Putamen (tissue), 1 donor: ENCODE data around the gene ALG11.
A peak's percentile ranks its signal among the peaks of the same experiment; 100 is the strongest.
"Not testable (repeated sequence)": the region's sequence is repeated elsewhere in the genome, so short reads cannot be mapped to it uniquely, and the experiment has no call there.

Experiments
- DNase-seq: peaks from one replicate; pipeline ENCODE4 v3.0.0-alpha.2; 2016; ENCODE audit warnings: low spot score

The ALG11 gene, protein sequence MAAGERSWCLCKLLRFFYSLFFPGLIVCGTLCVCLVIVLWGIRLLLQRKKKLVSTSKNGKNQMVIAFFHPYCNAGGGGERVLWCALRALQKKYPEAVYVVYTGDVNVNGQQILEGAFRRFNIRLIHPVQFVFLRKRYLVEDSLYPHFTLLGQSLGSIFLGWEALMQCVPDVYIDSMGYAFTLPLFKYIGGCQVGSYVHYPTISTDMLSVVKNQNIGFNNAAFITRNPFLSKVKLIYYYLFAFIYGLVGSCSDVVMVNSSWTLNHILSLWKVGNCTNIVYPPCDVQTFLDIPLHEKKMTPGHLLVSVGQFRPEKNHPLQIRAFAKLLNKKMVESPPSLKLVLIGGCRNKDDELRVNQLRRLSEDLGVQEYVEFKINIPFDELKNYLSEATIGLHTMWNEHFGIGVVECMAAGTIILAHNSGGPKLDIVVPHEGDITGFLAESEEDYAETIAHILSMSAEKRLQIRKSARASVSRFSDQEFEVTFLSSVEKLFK

DNA sequence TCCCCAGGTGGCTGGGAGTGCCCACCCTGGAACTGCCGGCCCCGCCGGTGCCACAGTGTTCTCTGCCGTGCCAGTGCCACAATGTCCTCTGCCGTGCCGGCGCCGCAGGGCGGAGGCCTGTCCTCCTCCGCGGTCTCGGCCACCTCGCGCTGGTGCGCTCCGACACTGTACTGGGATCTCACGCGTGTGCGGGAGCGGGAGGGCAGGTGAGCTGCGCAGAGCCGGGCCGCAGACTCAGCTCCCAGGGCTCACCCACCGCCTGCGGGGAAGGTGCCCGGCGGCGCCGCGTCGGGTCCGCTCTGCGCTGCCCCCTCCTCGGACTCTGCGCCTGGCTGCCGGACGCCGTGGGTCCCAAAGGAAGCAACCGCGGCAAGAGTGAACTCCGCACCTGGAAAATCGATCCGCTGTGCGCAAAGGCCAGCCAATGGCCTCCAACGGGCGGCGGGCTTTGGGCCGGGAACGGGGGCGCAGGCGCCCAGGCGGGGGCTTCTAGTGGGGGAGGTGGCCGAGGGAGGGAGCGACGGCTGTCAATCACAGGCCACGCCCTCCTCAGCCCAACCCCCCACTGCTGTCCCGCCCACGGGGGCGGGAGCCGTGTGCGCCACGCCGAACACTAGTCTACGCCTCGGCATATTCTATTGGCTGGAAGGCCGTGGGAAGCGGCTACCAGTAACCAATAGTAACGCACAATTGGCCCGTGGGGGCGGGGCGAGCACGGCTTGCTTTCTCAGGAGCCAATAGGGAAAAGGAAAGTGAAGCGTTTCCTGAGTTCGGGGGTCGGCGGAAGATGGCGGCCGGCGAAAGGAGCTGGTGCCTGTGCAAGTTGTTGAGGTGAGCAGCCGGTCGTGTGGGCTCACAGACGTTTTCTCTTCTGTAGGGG lies at the start of gene ALG11:
Gene ALG11, plus strand, starts transcription at position 767 of the 880 bp plus-strand sequence. Its CDS starts 21 bp downstream, at position 788.
- DNase-seq = peak; percentile 98

DNA sequence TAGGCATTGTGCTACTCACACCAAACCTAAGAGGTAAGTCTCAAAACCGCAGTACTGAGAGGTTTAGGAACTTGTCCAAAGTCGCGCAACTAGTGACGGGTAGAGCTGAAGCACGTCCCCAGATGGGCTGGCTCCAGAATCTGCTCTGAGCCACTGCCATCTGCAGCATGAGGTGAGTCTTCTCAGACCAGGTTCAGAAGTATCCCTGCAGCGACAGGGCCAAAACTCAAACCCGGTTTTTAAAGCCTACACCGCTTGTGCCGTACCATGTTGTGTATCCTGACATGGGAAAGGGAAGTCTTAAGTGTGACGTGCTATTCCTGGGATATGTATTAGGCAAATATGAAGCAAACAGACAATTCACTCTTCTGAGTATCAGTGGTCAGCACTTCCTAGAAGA lies 46.0 kb upstream of the ALG11 start:
- DNase-seq = no peak

DNA sequence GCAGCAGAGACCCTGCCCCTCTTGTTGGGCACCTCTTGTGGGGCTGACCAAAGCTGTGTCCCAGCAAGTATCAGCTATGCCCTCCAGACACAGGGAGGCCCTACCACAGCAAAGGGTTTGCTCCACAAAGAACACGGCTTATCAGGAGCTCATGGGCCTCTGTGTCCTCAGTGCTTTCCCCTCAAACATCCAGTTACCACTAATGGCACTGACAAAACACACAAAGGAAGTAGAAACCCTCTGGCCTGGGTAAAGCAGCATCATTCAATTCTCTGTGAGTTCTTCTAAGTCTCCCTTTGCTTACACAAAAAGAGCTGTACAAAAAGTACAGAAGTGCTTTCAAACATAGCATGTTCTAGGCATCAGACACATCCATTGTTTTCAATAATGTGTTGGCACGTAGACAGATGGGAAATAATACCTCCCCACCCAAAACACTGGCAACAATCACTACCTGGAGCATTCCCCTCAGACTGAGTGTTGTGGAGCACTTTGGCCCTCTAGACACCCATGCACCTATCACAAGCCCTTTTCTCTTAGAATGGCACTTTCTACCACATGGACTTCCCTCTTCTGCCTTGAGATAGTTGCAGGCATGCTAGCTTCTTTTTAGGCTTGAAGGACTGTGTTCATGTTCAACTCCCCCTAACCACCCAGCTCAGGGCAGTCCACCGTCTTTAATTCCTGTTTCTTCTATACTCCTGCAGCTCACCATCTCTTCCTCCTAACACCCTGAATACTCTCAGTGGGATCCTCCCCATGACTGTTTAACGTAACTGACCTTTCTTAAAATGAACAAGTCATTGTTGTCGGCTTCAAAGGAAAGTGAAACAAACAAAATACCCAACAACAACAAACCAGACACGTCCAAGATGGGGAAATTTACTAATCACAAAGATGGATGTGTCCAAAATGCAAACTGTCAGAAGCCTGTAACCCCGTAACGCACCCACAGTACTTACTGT lies 44.4 kb upstream of the ALG11 start:
- no peak for DNase-seq

DNA sequence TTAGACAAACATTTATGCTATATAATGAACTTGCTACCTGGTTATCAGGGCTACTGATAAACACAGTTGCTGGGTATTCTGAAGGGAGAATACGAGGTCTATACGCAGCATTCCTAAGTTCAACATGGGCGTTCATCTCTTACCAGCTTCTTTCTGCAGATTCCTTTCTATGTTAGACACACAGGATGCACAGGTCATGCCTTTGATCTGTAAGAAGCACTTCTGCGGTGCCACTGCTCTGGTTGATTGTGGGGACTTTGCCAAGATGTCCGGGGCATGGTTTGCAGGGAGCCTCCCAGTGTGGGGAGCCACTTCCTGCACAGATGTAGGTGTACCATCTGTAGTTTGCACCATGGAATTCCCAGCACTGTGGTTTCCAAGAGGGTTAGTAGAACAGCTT lies 41.8 kb upstream of the ALG11 start:
- no peak for DNase-seq

DNA sequence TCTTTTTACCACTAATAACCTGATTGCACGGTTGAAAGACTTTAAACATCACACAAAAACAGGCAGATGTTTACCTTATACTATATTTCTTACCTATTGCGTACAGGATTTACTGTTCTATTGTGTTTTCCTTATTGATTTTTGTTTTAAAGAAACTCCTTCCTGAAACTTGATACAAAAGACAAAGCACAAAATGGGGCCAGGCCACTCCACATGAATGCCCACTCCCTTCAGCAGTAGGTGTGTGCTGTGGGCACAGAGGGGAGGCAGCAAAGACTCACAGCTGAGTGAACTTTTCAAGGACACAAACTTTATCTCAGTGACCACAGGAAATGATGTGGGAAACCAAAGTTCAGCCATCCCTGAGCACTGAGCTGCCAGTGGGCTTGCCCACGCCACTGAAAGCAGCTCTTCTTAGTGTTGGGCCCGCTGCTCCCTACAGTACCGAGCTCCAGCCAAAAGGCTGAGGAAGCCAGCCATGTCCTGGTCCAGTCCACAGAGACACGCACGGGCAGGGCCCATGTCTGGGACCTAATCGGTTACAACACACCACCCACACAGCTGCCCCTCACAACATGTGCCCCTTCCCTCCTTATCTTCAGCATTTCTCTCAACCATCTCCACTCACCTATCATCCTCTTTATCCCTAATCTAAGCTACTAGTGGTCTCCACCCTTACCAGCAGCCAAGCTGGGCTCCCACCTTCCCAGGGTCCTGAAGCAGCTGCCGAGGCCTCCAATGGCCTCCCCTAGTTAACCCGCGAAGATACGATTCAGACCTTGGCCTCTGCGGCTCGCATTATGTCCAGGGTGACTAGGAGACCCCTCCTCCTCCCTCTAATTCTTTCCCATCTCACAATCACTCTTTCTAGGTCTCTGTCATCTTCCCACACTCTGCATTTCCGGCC lies 40.4 kb upstream of the ALG11 start:
- DNase-seq = no peak

DNA sequence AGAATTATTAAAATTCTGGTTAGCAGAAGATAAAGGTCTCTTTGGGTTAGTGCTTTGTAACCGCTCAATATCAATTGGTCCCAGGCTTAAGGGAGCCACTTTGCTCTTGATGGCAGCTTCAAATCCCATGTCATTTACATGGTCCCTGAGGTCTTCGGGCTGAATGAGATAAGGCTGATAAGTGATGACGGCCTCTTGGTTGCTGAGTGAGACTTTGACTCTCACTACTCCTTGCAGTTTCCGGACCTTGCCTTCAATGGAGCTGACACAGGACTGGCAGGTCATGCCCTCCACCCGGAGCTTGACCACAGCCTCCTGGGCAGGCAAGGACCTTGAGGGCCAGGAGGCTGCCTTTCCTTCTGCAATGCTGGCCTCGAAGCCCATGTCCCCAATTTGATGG lies 37.7 kb upstream of the ALG11 start:
- no peak for DNase-seq

DNA sequence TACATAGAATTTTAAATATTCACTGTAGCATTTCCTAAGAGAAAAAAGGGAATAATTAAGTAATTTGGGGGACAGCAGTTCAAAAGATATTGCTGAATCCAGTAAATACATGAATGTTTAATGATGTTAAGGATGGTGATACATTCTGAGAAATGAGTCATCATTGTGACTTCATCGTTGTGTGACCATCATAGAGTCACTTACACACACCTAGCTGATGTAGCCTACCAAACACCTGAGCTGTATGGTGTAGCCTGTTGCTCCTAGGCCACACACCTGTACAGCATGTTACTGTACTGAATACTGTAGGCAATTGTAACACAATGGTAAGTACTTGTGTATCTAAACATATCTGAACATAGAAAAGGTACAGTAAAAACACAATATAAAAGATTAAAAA lies 35.8 kb upstream of the ALG11 start:
- DNase-seq = no peak

DNA sequence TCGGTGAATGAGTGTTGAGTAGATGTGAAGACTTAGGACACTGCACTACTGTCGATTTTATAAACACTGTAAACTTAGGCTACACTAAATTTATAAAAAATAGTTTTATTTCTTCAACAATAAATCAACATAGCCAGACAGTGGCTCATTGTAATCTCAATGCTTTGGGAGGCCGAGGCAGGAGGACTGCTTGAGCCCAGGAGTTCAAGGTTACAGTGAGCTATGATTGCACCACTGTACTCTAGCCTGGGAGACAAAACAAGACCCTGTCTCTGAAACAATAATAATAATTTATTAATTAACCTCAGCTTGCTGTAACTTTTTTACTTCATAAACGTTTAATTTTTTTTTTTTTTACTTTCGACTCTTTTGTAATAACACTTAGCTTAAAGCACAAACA lies 35.3 kb upstream of the ALG11 start:
- DNase-seq = no peak

DNA sequence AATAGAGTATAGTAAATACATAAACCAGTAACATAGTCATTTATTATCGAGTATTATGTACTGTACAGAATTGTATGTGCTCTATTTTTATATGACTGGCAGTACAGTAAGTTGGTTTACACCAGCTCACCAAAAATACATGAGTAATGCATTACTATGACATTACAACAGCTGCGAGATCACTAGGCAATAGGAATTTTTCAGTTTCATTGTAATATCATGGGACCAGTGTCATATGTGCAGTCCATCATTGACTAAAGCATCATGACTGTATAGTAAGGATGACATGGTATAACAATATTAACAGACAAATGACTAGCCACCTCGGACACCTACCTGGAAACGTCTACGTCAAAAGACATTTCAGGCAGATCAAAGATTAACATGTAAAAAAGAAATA lies 34.6 kb upstream of the ALG11 start:
- DNase-seq = no peak

DNA sequence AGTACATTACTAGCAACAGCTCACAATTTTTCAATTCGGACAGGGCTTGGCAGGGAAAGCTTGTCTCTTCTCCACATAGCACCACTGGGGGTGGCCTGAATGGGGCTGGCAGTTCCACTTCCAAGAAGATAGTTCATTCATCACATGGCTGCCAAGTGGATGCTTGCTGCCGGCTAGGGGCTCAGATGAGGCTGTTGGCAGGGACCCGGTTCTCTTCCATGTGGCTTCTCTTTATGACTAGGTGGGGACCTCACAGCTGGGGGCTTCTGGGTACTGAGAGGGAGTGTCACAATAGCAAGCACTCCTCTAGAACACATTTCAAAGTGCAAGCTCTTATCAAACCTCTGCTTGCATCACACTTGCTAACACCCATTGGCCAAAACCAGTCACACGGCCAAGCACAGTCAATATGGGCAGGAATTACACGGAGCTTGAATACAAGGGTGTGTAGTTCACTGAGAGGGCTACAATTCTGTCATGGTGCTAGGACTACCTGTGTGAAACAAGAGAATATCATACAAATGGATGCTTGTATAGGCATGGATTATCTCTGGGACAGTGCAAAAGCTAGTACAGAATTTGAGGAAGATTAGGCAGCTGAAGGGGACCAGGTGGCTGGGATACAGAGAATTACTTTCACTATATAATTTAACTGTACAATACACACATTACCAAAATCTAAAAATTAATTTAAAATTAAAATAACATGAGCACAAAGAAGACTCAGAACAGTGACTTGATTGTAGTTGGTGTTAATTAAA lies 33.2 kb upstream of the ALG11 start:
- no peak for DNase-seq

DNA sequence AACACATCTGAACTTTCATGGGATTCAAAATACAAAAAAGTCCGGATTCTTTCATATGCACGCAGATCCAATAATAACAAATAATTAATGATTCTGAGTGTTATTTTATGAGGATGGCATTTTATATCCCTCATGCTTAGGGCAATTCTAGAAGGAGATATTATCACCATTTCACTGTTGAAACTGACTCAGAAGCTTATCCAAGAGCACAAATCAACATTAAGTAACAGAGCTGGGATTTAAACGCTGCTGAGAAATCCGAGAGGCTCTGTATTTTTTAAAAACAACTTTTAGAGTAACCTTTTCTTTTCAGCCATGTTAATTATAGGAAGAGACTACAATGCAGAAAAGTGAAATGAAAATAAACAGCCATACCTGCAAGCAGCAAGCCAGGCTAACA lies 31.3 kb upstream of the ALG11 start:
- DNase-seq = no peak

DNA sequence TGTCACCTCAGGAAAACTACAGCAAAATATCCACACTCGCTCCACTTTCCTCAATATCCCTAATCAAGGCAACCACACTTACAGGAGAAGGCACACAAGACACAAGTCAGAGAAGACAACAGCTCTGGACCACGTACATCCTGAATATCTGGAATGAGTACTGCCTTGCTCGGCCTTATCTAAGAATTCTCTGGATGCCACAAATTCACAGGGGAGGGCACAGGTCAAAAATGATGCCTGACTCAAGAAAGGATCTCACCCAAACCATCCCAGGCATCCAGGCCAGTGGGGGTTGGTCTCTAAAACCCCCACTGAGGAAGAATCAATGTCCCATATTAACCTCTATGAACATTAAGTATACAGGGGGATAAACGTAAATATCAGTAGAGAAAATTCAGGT lies 30.8 kb upstream of the ALG11 start:
- DNase-seq = no peak

DNA sequence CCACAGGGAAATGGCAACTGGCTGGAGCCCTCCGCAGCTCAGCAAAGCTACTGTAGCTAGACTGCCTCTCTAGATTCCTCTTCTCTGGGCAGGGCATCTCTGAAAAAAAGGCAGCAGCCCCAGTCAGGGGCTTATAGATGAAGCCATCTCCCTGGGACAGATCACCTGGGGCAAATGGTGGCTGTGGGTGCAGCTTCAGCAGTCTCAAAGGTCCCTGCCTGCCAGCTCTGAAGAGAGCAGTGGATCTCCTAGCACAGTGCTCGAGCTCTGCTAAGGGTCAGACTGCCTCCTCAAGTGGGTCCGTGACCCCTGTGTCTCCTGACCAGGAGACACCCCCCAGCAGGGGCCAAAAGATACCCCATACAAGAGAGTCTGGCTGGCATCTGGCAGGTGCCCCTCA lies 28.9 kb upstream of the ALG11 start:
- not testable (repeated sequence) for DNase-seq

DNA sequence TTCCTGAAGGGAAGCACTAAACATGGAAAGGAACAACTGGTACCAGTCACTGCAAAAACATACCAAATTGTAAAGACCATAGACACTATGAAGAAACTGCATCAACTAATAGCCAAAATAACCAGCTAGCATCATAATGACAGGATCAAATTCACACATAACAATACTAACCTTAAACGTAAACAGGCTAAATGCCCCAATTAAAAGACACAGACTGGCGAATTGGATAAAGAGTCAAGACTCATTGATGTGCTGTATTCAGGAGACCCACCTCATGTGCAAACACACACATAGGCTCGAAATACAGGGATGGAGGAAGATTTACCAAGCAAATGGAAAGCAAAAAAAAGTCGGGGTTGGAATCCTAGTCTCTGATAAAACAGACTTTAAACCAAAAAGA lies 27.3 kb upstream of the ALG11 start:
- DNase-seq = not testable (repeated sequence)

DNA sequence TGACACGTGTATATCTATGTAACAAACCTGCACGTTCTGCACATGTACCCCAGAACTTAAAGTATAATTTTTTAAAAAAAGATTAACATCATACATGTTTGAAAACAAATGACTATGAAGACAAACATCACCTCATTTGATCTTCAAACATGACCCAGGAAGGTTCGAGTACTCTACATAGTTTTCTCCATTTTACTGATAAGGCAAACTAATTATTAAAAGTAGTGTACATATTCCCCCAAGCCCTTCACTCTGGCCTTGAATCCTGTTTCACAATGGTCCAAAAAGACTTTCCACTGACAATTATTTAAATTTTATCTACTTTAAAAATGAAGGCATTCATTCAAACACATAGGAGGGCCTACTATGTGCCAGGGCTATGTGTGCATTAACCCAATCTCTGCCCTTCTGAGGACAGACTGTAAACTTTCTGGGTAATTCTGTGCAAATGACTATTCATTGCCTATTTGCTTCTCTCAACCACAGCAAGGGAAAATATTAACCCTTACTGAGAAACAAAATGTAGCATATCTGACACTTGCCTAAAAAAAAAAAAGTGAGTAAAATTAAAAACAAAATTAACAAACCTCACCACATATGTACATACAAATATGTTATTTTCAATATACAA lies 23.1 kb upstream of the ALG11 start:
- no peak for DNase-seq

DNA sequence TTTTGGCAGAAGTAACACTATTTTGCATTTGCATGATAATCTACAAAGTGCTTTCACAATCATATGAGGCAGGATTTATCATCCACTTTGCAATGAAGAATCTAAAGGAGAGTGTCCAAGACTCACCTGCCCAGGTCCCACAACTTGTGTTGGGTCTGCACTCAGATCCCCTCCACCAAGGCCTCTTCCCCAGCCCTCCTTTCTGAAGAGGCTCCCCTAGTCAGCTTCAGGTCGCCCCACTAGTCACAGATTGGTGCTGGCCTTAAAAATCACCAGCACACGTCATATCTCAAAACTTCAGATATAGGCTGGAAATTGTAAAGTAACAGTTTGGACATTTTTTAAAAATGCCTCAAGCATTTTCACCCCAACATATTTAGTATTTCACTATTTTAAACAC lies 18.5 kb upstream of the ALG11 start:
- no peak for DNase-seq

DNA sequence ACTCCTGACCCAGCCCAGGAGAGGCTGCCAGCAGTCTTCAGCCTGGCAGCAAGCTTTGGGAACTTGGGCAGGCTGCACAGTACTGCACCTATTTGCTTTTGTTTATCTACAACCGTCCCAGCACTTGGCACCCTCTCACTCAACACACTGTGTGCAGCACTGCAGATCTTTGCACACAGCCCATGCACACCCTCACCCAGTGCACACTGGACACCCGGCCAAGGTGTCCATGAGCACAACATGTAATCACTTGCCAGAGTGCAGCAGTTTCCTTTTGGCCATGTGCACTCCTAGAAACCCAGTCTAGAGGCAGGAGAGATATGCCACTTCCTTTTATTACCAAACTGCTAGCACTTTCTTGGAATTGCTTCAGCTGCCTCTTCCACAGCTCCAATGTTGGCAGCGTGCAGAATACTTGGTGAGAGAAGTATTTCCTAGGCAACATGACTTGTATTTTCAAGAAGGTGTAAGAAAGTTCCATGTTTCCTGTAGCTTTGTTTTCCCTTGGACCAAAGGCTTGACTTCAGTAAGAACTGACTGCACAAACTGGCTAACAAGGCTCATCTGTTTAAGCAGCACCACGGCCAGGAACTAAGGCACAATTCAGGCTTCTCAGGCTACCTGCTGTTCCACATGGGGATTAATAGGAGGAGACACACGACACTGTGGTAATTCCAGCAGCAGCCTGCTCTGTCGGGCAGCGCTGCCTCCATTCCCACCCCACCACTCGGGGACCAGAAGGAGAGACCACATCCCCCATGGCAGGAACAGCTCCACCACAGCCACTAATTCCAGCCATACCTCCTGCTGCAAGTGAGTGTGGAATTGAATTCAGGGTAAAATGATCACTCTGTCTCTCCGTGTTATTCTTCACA lies 16.3 kb upstream of the ALG11 start:
- no peak for DNase-seq

DNA sequence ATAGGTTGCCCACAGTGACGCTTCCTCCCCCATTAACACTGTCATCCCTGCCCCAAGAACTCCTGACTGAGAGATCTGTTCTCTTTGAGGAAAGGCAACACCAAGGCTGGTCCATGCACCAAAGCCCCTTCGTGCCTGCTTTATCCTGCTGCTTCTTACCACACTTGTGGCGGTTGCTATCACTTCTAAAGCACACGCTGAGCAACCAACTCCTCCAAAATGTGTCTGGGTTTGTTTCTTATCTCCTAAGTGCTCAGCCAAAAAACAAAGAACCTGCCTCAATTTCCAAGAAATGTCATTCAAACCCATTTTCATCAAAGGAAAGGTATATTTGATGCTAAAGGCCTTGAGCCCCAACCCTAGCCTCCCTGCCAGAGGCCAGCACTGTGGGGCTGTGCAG lies 15.6 kb upstream of the ALG11 start:
- DNase-seq = no peak

DNA sequence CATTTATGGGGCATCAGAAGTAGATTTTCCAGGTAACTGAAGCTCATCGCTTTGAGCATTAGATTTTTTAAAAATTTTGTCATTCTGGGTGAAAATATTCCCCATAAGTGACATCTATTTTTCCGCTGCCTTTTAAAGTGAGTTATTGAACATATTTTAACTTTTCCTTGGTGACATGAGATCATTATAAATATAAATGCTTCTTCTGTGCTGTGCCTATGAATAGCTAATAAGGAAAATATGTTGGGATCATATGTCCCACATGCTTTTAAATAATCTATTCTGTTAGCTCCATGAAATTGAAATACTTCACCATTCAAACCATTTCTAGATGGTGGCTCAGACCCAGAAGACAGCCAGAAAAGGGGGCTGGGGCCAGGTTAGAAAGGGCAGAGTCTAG lies 15.0 kb upstream of the ALG11 start:
- no peak for DNase-seq
